Activated CD8-positive, alpha-beta memory T cell treated with anti-CD3 and anti-CD28 coated beads for 36 hours (primary cell): ENCODE results near the gene OPRL1. TPM values are rescaled to one million over a fixed set of nuclear protein-coding genes. Genes with fewer than 3 reads are reported as not detected.

ENCODE experiments used
- CTCF ChIA-PET: fragments of 350-600 bp; sonication (Branson Sonifier 250); formaldehyde crosslinking; loops from one replicate; lab custom pipeline; 2021; ENCODE audit warnings: antibody characterized with exemption; lab: Charles Lee
- POLR2A ChIA-PET: fragments of 350-600 bp; sonication (Branson Sonifier 250); formaldehyde crosslinking; loops from one replicate; lab custom pipeline; 2021; ENCODE audit warnings: antibody characterized with exemption; lab: Charles Lee
- total RNA-seq, 2 experiments: library from RNA; stranded (reverse); gene quantifications; one replicate each; pipeline ENCODE4 v1.2.3, GENCODE V29; 2021

OPRL1 gene
- total RNA-seq, 2 experiments from 2014 or later: 0.19 to 0.21 TPM

GRCh38 chr20:64039293-64040160 lies 40.4 kb upstream of the OPRL1 start:
- ChIA-PET CTCF (interaction anchor here (0.9 to 6.2 kb wide), 22 partner anchors 9 to 265 kb away, joined by 3 to 67 read pairs (median 5); partner anchors contain the start of genes LKAAEAR1, OPRL1, PRPF6 and RGS19), POLR2A (interaction anchor here (1.0 to 1.7 kb wide), 2 partner anchors 57 to 59 kb away, joined by 3 to 13 read pairs; partner anchors contain the start of genes PRPF6 and SAMD10)

DNA sequence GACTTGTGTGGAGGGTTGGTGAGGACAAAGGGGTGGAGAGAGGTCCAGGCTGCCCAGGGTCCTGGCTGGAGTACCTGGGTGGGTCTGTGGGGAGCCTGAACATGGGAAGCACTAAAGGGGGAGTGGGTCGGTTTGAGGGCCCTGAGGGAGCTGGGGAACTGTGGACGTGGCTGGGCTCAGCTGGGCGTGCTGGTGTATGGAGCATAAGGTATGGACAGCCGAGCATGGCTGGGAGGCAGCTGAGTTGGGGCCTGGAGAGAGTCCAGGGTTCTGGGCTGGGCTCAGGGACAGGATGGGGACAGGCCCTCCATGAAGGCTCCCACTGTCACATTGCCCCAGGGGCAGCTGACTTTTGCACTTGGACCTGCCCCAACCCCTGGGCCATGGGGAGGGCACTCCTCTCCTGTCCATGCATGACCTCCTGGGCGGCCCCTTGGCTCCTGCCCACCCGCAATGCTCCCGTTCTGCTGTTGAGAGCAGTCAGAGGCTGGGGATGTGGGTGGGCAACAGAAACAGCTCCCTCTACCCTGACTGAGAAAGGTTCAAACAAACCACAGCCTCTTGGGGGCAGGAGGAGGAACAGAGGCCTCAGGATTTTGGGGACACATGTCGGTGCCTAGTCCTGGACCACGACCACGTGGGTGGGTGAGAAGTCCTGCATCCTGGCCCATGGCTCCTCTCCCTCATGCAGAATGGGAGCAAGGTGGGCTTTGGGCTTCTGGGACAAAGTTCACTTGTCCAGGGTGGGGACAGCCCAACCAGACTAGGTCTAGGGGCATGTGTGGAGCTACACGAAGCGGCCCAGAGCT lies 39.4 kb upstream of the OPRL1 start:
- ChIA-PET CTCF (interaction anchor here (1.3 to 6.2 kb wide), 7 partner anchors 14 to 80 kb away, joined by 5 to 67 read pairs (median 10); partner anchors contain the start of genes LKAAEAR1, PRPF6, SAMD10 and TCEA2), POLR2A (interaction anchor here (1.0 kb wide), 1 partner anchor 58 kb away, joined by 3 read pairs; no protein-coding TSS in a partner anchor)

DNA sequence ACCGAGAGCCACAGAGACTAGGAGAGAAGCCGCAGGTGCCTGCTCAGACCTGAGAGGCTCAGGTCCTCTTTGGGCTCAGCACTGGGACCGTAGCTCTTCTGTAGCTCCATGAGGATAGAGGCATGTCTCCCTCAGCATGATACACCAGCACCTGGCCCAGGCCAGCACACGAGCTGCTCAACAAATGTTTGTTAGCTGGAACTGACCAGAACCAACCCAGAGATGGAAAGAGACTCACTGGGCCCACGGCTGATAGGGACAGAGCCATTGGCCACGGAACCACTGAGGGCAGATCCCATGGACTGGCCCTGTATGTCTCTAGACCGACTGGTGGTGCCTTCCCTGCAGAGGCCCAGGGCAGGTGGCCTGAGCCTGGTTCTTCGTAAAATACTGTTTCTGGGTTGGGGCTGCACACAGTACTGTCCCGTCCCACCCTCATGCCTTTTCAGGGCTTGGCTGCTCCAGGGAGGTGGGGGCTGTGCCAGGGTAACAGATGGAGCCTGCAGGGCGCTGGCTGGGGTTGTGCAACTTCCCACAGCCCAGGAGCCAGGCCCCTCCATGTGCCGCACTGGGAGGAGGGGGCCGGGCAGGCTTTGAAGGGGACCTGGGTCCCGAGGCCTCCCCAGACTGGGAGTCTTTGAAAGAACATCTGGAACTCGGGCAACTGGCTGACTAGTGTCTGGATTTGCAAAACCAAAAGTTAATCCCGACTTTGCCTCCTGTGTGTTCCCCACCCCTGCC lies 38.7 kb upstream of the OPRL1 start:
- ChIA-PET POLR2A (no interaction called here), CTCF (interaction anchor here (1.1 to 6.2 kb wide), 5 partner anchors 13 to 139 kb away, joined by 3 to 67 read pairs (median 8); partner anchors contain the start of genes PRPF6 and TCEA2)

DNA sequence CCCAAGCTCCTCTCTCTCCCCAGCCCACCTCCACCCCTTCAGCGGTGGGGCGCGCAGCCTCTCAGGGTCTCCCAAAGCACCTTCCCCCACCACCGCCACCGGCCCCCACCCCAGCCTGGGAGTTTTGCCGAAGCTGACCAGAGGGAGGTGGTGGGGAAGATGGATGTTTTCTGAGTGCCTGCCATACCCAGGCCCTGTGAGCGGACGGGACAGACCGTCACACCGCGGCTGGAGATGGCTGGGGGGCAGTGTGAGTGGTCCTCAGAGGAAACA lies 38.2 kb upstream of the OPRL1 start:
- POLR2A ChIA-PET: no interaction called here
- CTCF ChIA-PET: interaction anchor here (1.1 to 6.2 kb wide), 4 partner anchors 18 to 139 kb away, joined by 3 to 67 read pairs (median 23); partner anchors contain the start of genes PRPF6 and TCEA2

- ChIA-PET POLR2A (no interaction called here), CTCF (interaction anchor here (1.1 to 6.1 kb wide), 3 partner anchors 18 to 140 kb away, joined by 3 to 67 read pairs (median 8); partner anchors contain the start of genes PRPF6 and TCEA2)
Measured at GRCh38 chr20:64042054-64042781, 37.7 kb upstream of the OPRL1 start.

- ChIA-PET CTCF (interaction anchor here (1.2 kb wide), 2 partner anchors 14 to 18 kb away, joined by 3 to 5 read pairs; no protein-coding TSS in a partner anchor), POLR2A (no interaction called here)
Measured at GRCh38 chr20:64043768-64044167, 36.1 kb upstream of the OPRL1 start.

GRCh38 chr20:64044484-64045247 lies 35.2 kb upstream of the OPRL1 start:
- CTCF ChIA-PET: no interaction called here
- POLR2A ChIA-PET: no interaction called here

GRCh38 chr20:64045346-64046011 lies 34.4 kb upstream of the OPRL1 start:
- POLR2A ChIA-PET: no interaction called here

GRCh38 chr20:64047046-64047389 lies 32.9 kb upstream of the OPRL1 start:
- ChIA-PET CTCF (interaction anchor here (0.7 to 0.8 kb wide), 2 partner anchors 9 to 339 kb away, joined by 3 to 4 read pairs; partner anchors contain the start of genes ARFRP1 and ZGPAT), POLR2A (no interaction called here)

More at GRCh38 chr20:64045346-64046011, 34.4 kb upstream of the OPRL1 start:
- CTCF ChIA-PET: no interaction called here

- POLR2A ChIA-PET: no interaction called here
- CTCF ChIA-PET: no interaction called here
Measured at GRCh38 chr20:64047968-64048401, 31.9 kb upstream of the OPRL1 start.

- ChIA-PET POLR2A (no interaction called here), CTCF (interaction anchor here (1.2 kb wide), 1 partner anchor 11 kb away, joined by 3 read pairs; no protein-coding TSS in a partner anchor)
Measured at GRCh38 chr20:64048402-64049044, 31.4 kb upstream of the OPRL1 start.

GRCh38 chr20:64049060-64049877 lies 30.6 kb upstream of the OPRL1 start, which contains the start of gene SOX18:
SOX18 (minus strand) TSS chr20:64049639; CDS start chr20:64049516, 123 bp downstream.
- POLR2A ChIA-PET: no interaction called here
- CTCF ChIA-PET: interaction anchor here (1.0 to 1.2 kb wide), 2 partner anchors 11 to 511 kb away, joined by 3 read pairs; no protein-coding TSS in a partner anchor

GRCh38 chr20:64049878-64050260 lies 30.0 kb upstream of the OPRL1 start:
- ChIA-PET CTCF (interaction anchor here (0.6 to 4.1 kb wide), 5 partner anchors 10 to 512 kb away, joined by 3 to 17 read pairs (median 3); no protein-coding TSS in a partner anchor), POLR2A (no interaction called here)

GRCh38 chr20:64050261-64051032 lies 29.4 kb upstream of the OPRL1 start:
- ChIA-PET CTCF (interaction anchor here (0.6 to 4.1 kb wide), 5 partner anchors 9 to 512 kb away, joined by 3 to 17 read pairs (median 3); no protein-coding TSS in a partner anchor), POLR2A (no interaction called here)
